ENCODE measurements around the gene TAF4B. TPM values are rescaled to one million over a fixed set of nuclear protein-coding genes. Genes with fewer than 3 reads are reported as not detected.

Gene TAF4B
- total and polyA plus RNA-seq, 2 experiments from 2014 or later = 1.1 to 1.5 TPM

DNA sequence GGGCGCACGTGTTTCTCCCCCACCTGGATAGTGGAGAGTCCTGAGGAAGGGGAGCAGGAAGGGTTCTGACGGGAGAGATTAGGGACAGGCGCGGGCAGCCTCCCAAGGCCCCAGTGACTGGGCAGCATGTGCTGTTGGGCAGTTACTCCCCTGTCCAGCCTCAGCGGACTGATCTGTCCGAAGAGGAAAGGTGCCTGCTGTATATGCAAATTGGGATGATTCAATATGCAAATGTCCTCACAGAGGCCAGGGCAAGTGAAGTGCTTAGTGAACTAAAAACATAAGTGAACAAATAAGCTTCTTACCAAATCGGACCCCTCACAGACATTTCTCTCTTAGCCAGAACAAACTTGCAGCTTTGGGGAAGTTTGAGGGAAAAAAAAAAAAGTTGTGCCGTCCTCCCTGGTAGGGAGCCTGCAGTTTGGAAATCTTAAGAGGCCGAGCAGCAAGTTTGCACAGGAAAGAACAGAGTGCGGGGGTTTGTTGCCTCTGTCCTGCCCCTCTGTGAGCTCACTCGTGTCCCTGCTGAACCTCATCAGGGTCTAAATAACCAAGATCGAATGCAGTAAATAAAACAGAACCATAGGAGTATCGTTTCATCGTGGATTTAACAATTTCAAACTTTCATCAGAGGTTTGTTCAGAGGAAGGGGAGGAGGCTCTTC is 180.7 kb downstream of the TAF4B start:
- Histone ChIP-seq H3K9me3 (ENCODE audit: low read depth) (no peaks in the 10 kb centered on the region), H3K36me3 (ENCODE audit: low read depth) (no peaks in the 10 kb centered on the region), H3K4me2 (ENCODE audit: unreplicated experiment) (no peak overlapping the region), H3K27me3 (replicated peaks; ENCODE audit: insufficient read depth) (no peaks in the 10 kb centered on the region), H4K20me1 (ENCODE audit: insufficient read depth) (no peaks in the 10 kb centered on the region), H3K79me2 (ENCODE audit: insufficient read depth) (no peaks in the 10 kb centered on the region), H2AFZ (no peak overlapping the region), H3K9me2 (ENCODE audit: insufficient read depth) (no peaks in the 10 kb centered on the region), H3K9ac (no peak overlapping the region), H3K4me3 (no peak overlapping the region), H3K4me1 (ENCODE audit: insufficient read depth) (no peaks in the 10 kb centered on the region), H3K27ac (no peak overlapping the region), H3F3A (ENCODE audit: insufficient read depth) (no peaks in the 10 kb centered on the region)
- 84% methylated on average over 15 of the region's 15 CpGs for WGBS, 2 experiments (ENCODE audit: low coverage in 1 of 2, low lambda C conversion rate in 2 of 2, missing lambda C conversion rate in 2 of 2)
- in situ Hi-C loops (cut with MboI) = loop anchor here (10.0 kb wide), 1 partner anchor 238 kb away; no protein-coding TSS in a partner anchor
- TF ChIP-seq EZH2 (IDR thresholded peaks at IDR 0.05; ENCODE audit: insufficient read depth, poor library complexity, severe bottlenecking) (no peak), EZH2phosphoT487 (IDR thresholded peaks at IDR 0.05; ENCODE audit: insufficient read depth, low read depth) (no peak)
- no peak for DNase-seq

DNA sequence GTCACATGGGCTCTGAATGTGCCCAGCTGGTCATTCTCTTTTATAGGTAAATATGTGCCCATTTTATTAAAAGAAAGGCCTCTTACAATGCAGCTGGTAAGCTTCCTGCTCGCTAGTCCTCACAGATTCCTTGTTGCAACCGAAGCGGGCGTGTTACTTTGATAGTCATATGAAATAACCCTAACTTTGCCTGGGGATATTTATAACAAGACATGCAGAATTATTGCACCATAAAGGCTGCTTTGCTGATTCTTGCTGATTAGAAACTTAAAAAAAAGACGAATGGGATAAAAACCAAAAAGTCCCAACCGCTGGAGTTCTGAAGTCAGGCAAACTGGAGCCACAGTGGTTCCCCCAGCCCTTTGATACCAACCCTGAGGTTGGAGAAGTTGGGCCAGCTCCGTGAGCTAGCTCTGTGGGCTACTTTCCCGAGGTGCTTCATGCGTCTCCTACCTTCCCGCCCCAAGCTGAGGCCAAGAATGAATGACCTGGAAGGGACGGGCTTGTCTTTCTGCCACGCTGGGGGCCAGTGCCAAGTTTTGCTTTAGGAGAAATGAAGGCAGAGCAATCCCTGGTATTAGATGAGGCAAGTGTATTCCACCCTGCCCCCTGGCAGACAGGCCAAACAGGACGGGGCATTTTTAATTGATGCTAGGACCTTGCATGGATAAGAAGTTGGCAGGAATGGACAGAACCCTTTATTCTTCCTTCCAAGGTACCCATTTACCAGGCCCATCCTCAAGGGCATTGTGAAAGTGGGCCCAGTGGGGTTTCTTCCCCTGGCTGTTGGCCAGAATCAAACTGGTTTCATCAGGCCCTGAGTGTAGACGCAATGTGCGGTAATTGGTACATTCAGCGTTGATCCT is 181.7 kb downstream of the TAF4B start:
- H2AFZ ChIP-seq = no peak overlapping the region
- H3K4me3 ChIP-seq = no peak overlapping the region
- TF ChIP-seq EZH2 (IDR thresholded peaks at IDR 0.05; ENCODE audit: insufficient read depth, poor library complexity, severe bottlenecking) = no peak
- TF ChIP-seq EZH2phosphoT487 (IDR thresholded peaks at IDR 0.05; ENCODE audit: insufficient read depth, low read depth) = no peak
- H3K36me3 ChIP-seq (ENCODE audit: low read depth) = no peaks in the 10 kb centered on the region
- no peaks in the 10 kb centered on the region for H3K9me2 ChIP-seq (ENCODE audit: insufficient read depth)
- no peak for DNase-seq
- no peak overlapping the region for H3K4me2 ChIP-seq (ENCODE audit: unreplicated experiment)
- no peaks in the 10 kb centered on the region for H3K27me3 ChIP-seq (replicated peaks; ENCODE audit: insufficient read depth)
- H3K27ac ChIP-seq = no peak overlapping the region
- H3K9me3 ChIP-seq (ENCODE audit: low read depth) = no peaks in the 10 kb centered on the region
- no peaks in the 10 kb centered on the region for H3K4me1 ChIP-seq (ENCODE audit: insufficient read depth)
- no peaks in the 10 kb centered on the region for H3F3A ChIP-seq (ENCODE audit: insufficient read depth)
- 84% methylated on average over 16 of the region's 16 CpGs for WGBS, 2 experiments (ENCODE audit: low coverage in 1 of 2, low lambda C conversion rate in 2 of 2, missing lambda C conversion rate in 2 of 2)
- H3K9ac ChIP-seq = no peak overlapping the region
- H4K20me1 ChIP-seq (ENCODE audit: insufficient read depth) = no peaks in the 10 kb centered on the region
- no peaks in the 10 kb centered on the region for H3K79me2 ChIP-seq (ENCODE audit: insufficient read depth)
- in situ Hi-C loops (cut with MboI) = loop anchor here (10.0 kb wide), 1 partner anchor 237 kb away; no protein-coding TSS in a partner anchor

DNA sequence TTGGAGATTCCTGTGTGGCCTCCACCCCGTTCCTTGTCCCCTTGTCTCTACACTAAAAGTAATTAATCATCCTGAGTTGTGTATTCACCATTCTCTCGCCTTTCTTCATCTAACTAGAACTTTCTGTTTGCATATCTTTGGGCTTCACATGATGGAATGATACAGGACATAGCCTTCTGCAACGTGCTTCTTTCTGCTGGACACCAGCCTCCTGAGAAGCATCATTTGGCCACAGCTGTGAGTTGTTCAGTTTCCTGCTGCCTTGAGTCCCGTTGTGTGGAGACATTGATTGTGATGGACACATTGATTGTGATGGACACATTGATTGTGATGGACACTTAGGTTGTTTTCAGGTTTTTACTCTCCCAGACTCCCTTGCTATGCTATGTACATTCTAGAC is 182.8 kb downstream of the TAF4B start:
- H3K4me1 ChIP-seq (ENCODE audit: insufficient read depth) = no peaks in the 10 kb centered on the region
- DNase-seq = no peak
- no peaks in the 10 kb centered on the region for H3K27me3 ChIP-seq (replicated peaks; ENCODE audit: insufficient read depth)
- H3K9ac ChIP-seq = no peak overlapping the region
- no peak overlapping the region for H3K27ac ChIP-seq
- no peaks in the 10 kb centered on the region for H3F3A ChIP-seq (ENCODE audit: insufficient read depth)
- H2AFZ ChIP-seq = no peak overlapping the region
- no peaks in the 10 kb centered on the region for H3K9me2 ChIP-seq (ENCODE audit: insufficient read depth)
- H3K9me3 ChIP-seq (ENCODE audit: low read depth) = no peaks in the 10 kb centered on the region
- in situ Hi-C loops (cut with MboI) = loop anchor here (10.0 kb wide), 1 partner anchor 236 kb away; no protein-coding TSS in a partner anchor
- no peaks in the 10 kb centered on the region for H3K79me2 ChIP-seq (ENCODE audit: insufficient read depth)
- H3K36me3 ChIP-seq (ENCODE audit: low read depth) = no peaks in the 10 kb centered on the region
- H3K4me2 ChIP-seq (ENCODE audit: unreplicated experiment) = no peak overlapping the region
- WGBS, 2 experiments (ENCODE audit: low coverage in 1 of 2, low lambda C conversion rate in 2 of 2, missing lambda C conversion rate in 2 of 2) = 86 to 87% methylated on average over 4 of the region's 4 CpGs
- no peaks in the 10 kb centered on the region for H4K20me1 ChIP-seq (ENCODE audit: insufficient read depth)
- no peak for TF ChIP-seq EZH2 (IDR thresholded peaks at IDR 0.05; ENCODE audit: insufficient read depth, poor library complexity, severe bottlenecking)
- TF ChIP-seq EZH2phosphoT487 (IDR thresholded peaks at IDR 0.05; ENCODE audit: insufficient read depth, low read depth) = no peak
- H3K4me3 ChIP-seq = no peak overlapping the region

DNA sequence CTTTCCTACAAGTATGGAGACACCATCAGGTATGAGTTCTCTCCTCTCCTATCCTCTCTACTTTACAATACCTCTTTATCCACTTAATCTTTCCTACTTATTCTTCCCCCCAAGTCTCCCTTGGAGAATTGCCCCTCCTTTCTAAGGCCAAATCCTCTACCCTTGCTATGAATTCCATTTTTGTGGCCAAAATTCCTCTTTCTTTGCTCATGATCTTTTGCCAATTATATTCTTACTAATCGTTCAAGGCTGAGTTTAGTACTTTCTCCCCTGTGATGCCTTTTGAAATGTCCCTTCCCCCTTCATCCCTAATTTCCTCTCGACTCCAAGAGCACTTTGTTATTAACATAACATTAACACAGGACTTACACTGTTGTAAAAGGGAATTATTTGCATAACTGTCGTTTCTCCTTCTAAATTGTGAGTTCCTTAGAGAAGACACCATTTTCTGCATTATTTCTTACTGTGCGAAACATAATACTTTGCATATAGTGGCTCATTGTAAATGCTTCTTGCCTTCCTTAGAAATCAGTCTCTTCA is 188.7 kb downstream of the TAF4B start:
- H3K36me3 ChIP-seq (ENCODE audit: low read depth) = no peaks in the 10 kb centered on the region
- H3K4me2 ChIP-seq (ENCODE audit: unreplicated experiment) = no peak overlapping the region
- in situ Hi-C loops (cut with MboI) = no loop called here
- TF ChIP-seq EZH2phosphoT487 (IDR thresholded peaks at IDR 0.05; ENCODE audit: insufficient read depth, low read depth) (no peak), EZH2 (IDR thresholded peaks at IDR 0.05; ENCODE audit: insufficient read depth, poor library complexity, severe bottlenecking) (no peak)
- H3K9ac ChIP-seq = no peak overlapping the region
- WGBS, 2 experiments (ENCODE audit: low coverage in 1 of 2, low lambda C conversion rate in 2 of 2, missing lambda C conversion rate in 2 of 2) = 48 to 49% methylated on average over 4 of the region's 4 CpGs
- peak; percentile 6 for DNase-seq
- H4K20me1 ChIP-seq (ENCODE audit: insufficient read depth) = no peaks in the 10 kb centered on the region
- no peaks in the 10 kb centered on the region for H3F3A ChIP-seq (ENCODE audit: insufficient read depth)
- H2AFZ ChIP-seq = no peak overlapping the region
- H3K9me2 ChIP-seq (ENCODE audit: insufficient read depth) = no peaks in the 10 kb centered on the region
- H3K79me2 ChIP-seq (ENCODE audit: insufficient read depth) = no peaks in the 10 kb centered on the region
- no peak overlapping the region for H3K4me3 ChIP-seq
- H3K27ac ChIP-seq = no peak overlapping the region
- no peaks in the 10 kb centered on the region for H3K4me1 ChIP-seq (ENCODE audit: insufficient read depth)
- H3K27me3 ChIP-seq (replicated peaks; ENCODE audit: insufficient read depth) = no peaks in the 10 kb centered on the region
- H3K9me3 ChIP-seq (ENCODE audit: low read depth) = no peaks in the 10 kb centered on the region
